ENCODE measurements around the gene FAAP20. TPM values are rescaled to one million over a fixed set of nuclear protein-coding genes. Genes with fewer than 3 reads are reported as not detected.

FAAP20 gene
- polyA plus RNA-seq, 3 donors: 19.0 to 30.1 (median 25.8) TPM

GRCh38 chr1:2230781-2231531, 36.4 kb upstream of the FAAP20 start:
- no peak for DNase-seq (ENCODE audit: low read depth in 3 of 3, low spot score in 2 of 3)

GRCh38 chr1:2229911-2230731, 35.5 kb upstream of the FAAP20 start:
- DNase-seq (ENCODE audit: low read depth in 3 of 3, low spot score in 2 of 3): no peak

- DNase-seq (ENCODE audit: low read depth in 3 of 3, low spot score in 2 of 3): no peak
Measured at GRCh38 chr1:2229037-2229864, 34.7 kb upstream of the FAAP20 start.

- DNase-seq (ENCODE audit: low read depth in 3 of 3, low spot score in 2 of 3): no peak
Measured at GRCh38 chr1:2228694-2229036, 34.1 kb upstream of the FAAP20 start.

- DNase-seq (ENCODE audit: low read depth in 3 of 3, low spot score in 2 of 3): no peak
Measured at GRCh38 chr1:2228157-2228594, 33.6 kb upstream of the FAAP20 start, which contains the start of gene SKI. SKI (plus strand) TSS chr1:2228319; CDS start chr1:2228767, 448 bp downstream.

- DNase-seq (ENCODE audit: low read depth in 3 of 3, low spot score in 2 of 3): peak in 2 of 3 donors; percentile 92 to 95
Measured at GRCh38 chr1:2227346-2228156, 33.0 kb upstream of the FAAP20 start.

GRCh38 chr1:2226525-2227345, 32.2 kb upstream of the FAAP20 start:
- DNase-seq (ENCODE audit: low read depth in 3 of 3, low spot score in 2 of 3): no peak

GRCh38 chr1:2224631-2225428, 30.3 kb upstream of the FAAP20 start:
- DNase-seq (ENCODE audit: low read depth in 3 of 3, low spot score in 2 of 3): no peak

- DNase-seq (ENCODE audit: low read depth in 3 of 3, low spot score in 2 of 3): no peak
Measured at GRCh38 chr1:2224170-2224584, 29.6 kb upstream of the FAAP20 start.

- no peak for DNase-seq (ENCODE audit: low read depth in 3 of 3, low spot score in 2 of 3)
Measured at GRCh38 chr1:2221271-2221670, 26.7 kb upstream of the FAAP20 start.

GRCh38 chr1:2216767-2217058, 22.1 kb upstream of the FAAP20 start:
- DNase-seq (ENCODE audit: low read depth in 3 of 3, low spot score in 2 of 3): no peak

GRCh38 chr1:2215909-2216766, 21.6 kb upstream of the FAAP20 start:
- no peak for DNase-seq (ENCODE audit: low read depth in 3 of 3, low spot score in 2 of 3)

- DNase-seq (ENCODE audit: low read depth in 3 of 3, low spot score in 2 of 3): no peak
Measured at GRCh38 chr1:2215329-2215728, 20.8 kb upstream of the FAAP20 start.

- no peak for DNase-seq (ENCODE audit: low read depth in 3 of 3, low spot score in 2 of 3)
Measured at GRCh38 chr1:2214541-2215241, 20.1 kb upstream of the FAAP20 start.

GRCh38 chr1:2213576-2214505, 19.3 kb upstream of the FAAP20 start:
- no peak for DNase-seq (ENCODE audit: low read depth in 3 of 3, low spot score in 2 of 3)
